GM10248 (cell line): ENCODE data around the gene TMUB2.
"Not testable (repeated sequence)": the region's sequence is repeated elsewhere in the genome, so short reads cannot be mapped to it uniquely, and the experiment has no call there.

Source experiments
- CTCF ChIA-PET: fragments of 300-600 bp; sonication (Branson Sonifier 250); formaldehyde crosslinking; extraction: SDS; loops from one replicate; lab custom pipeline; 2021; ENCODE audit warnings: antibody characterized with exemption; lab: Yijun Ruan, JAX
- POLR2A ChIA-PET: fragments of 350-650 bp; sonication (Branson Sonifier 250); formaldehyde crosslinking; extraction: SDS; loops from one replicate; lab custom pipeline; 2020; ENCODE audit warnings: antibody characterized with exemption; lab: Yijun Ruan, JAX
- DNase-seq: peaks from one replicate; pipeline ENCODE4 v3.0.0; 2012; ENCODE audit errors: extremely low spot score
- TF ChIP-seq, protein P1 (sequence below): IDR thresholded peaks from 2 replicates; pipeline ENCODE4 v1.5.1; 2012; ENCODE audit warnings: mild to moderate bottlenecking, low read depth; ENCODE audit errors: extremely low read depth, missing control alignments, control extremely low read depth

Gene TMUB2

GRCh38 chr17:44236444-44236991 lies 49.7 kb downstream of the TMUB2 start:
- ChIA-PET POLR2A (no interaction called here), CTCF (interaction anchor here (1.0 kb wide), 1 partner anchor 27 kb away, joined by 3 read pairs; no protein-coding TSS in a partner anchor)
- DNase-seq = no peak
- TF ChIP-seq, protein P1, sequence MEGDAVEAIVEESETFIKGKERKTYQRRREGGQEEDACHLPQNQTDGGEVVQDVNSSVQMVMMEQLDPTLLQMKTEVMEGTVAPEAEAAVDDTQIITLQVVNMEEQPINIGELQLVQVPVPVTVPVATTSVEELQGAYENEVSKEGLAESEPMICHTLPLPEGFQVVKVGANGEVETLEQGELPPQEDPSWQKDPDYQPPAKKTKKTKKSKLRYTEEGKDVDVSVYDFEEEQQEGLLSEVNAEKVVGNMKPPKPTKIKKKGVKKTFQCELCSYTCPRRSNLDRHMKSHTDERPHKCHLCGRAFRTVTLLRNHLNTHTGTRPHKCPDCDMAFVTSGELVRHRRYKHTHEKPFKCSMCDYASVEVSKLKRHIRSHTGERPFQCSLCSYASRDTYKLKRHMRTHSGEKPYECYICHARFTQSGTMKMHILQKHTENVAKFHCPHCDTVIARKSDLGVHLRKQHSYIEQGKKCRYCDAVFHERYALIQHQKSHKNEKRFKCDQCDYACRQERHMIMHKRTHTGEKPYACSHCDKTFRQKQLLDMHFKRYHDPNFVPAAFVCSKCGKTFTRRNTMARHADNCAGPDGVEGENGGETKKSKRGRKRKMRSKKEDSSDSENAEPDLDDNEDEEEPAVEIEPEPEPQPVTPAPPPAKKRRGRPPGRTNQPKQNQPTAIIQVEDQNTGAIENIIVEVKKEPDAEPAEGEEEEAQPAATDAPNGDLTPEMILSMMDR = no peak

DNA sequence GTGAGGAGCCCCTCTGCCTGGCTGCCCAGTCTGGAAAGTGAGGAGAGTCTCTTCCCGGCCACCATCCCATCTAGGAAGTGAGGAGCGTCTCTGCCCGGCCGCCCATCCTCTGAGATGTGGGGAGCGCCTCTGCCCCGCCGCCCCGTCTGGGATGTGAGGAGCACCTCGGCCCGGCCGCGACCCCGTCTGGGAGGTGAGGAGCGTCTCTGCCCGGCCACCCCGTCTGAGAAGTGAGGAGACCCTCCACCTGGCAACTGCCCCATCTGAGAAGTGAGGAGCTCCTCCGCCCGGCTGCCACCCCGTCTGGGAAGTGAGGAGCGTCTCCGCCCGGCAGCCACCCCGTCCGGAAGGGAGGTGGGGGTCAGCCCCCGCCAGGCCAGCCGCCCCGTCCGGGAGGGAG lies 51.1 kb downstream of the TMUB2 start:
- POLR2A ChIA-PET, DNase-seq, CTCF ChIA-PET: not testable (repeated sequence)

DNA sequence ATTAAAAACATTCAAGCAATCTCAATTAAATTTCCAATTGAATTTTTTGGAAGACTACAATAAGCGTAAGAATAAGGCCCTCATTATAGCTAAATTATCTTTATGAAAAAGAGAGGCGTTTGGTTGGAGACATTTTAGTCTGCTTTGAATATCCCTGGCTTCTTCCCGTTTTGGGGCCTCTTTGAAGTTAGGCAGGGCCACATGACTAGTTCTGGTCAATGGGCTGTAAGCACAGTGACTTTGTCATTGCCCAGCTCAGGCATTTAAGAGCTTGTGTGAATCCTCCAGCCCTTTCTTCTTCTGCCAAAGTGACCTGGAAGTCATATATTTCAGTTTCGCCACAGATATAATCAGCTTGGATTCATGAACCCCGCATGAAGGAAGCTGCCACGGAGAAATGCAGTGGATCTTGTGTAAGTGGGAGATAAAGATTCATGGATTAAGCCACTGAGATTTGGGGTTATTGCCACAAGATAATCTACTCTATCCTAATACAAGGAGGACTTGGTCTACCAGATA lies 54.4 kb downstream of the TMUB2 start:
- TF ChIP-seq, protein P1 = no peak

More for the DNA sequence above, 54.4 kb downstream of the TMUB2 start:
- CTCF ChIA-PET = interaction anchor here (0.9 to 1.4 kb wide), 4 partner anchors 17 to 38 kb away, joined by 3 to 4 read pairs (median 3); no protein-coding TSS in a partner anchor
- POLR2A ChIA-PET = no interaction called here
- no peak for DNase-seq
